ENCODE measurements around the gene MAML2. TPM values are rescaled to one million over a fixed set of nuclear protein-coding genes. Genes with fewer than 3 reads are reported as not detected.

MAML2 gene
- total and polyA plus RNA-seq, 2 of the 13 experiments (the other 11 are each of a cell fraction or from before 2014, with no cell fraction given) = 2.3 to 25.9 TPM

DNA sequence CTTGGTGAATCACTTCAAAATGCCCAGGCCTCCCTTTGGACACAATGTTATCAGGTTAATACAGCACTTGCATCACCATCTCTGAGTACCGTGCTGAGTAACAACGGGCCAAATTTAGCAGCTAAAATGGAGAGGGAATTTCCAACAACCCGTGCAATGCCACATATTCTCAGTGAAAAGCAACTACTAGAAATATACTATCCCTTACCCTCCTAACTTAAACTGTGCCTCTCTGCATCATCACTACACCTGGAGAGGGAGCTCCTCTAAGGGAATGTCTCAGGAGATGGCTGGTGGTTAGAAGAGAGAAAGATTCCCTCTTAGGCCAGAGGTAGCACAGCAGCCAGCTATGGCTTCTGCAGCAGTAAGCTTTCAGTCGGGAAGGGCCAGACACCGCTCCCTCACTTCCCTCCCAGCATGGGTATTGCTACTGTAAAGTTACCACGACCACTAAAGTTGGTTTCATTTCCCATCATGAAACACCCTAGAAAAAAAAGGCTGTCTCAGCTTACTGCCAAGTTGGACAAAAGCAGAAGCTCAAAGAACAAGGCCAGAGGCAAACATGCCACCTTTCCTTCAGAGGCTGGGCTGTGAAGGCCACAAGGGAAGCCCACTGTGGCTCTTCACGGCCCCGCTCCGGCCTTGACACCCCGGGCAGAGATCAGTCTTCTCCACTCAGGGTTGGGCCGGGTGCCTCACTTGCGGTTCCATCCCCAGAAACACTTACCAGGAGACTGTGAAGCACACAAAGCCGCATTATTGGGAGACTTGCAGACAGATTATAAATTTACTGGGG, 3.9 kb downstream of the MAML2 start (continued):
- TF ChIP-seq, protein P1, sequence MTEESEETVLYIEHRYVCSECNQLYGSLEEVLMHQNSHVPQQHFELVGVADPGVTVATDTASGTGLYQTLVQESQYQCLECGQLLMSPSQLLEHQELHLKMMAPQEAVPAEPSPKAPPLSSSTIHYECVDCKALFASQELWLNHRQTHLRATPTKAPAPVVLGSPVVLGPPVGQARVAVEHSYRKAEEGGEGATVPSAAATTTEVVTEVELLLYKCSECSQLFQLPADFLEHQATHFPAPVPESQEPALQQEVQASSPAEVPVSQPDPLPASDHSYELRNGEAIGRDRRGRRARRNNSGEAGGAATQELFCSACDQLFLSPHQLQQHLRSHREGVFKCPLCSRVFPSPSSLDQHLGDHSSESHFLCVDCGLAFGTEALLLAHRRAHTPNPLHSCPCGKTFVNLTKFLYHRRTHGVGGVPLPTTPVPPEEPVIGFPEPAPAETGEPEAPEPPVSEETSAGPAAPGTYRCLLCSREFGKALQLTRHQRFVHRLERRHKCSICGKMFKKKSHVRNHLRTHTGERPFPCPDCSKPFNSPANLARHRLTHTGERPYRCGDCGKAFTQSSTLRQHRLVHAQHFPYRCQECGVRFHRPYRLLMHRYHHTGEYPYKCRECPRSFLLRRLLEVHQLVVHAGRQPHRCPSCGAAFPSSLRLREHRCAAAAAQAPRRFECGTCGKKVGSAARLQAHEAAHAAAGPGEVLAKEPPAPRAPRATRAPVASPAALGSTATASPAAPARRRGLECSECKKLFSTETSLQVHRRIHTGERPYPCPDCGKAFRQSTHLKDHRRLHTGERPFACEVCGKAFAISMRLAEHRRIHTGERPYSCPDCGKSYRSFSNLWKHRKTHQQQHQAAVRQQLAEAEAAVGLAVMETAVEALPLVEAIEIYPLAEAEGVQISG (CRISPR knock-in tag; IDR thresholded peaks at IDR 0.05) = no peak
- no peak for TF ChIP-seq ZNF3 (CRISPR knock-in tag; IDR thresholded peaks at IDR 0.05)
- TF ChIP-seq, protein P2, sequence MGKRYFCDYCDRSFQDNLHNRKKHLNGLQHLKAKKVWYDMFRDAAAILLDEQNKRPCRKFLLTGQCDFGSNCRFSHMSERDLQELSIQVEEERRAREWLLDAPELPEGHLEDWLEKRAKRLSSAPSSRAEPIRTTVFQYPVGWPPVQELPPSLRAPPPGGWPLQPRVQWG (CRISPR knock-in tag; IDR thresholded peaks at IDR 0.05; ENCODE audit: borderline replicate concordance, low read depth) = no peak
- no peak for TF ChIP-seq ZNF34 (CRISPR knock-in tag; IDR thresholded peaks at IDR 0.05; ENCODE audit: borderline replicate concordance)
- TF ChIP-seq KLF15 (CRISPR knock-in tag; IDR thresholded peaks at IDR 0.05; ENCODE audit: borderline replicate concordance) = no peak
- TF ChIP-seq SP140L (CRISPR knock-in tag; IDR thresholded peaks at IDR 0.05; ENCODE audit: borderline replicate concordance) = no peak
- no peak for TF ChIP-seq ZNF260 (CRISPR knock-in tag; IDR thresholded peaks at IDR 0.05; ENCODE audit: borderline replicate concordance, low read depth)
- TF ChIP-seq ZSCAN12 (CRISPR knock-in tag; IDR thresholded peaks at IDR 0.05) = no peak
- no peak for TF ChIP-seq KDM4B (CRISPR knock-in tag; IDR thresholded peaks at IDR 0.05)
- TF ChIP-seq, protein P3, sequence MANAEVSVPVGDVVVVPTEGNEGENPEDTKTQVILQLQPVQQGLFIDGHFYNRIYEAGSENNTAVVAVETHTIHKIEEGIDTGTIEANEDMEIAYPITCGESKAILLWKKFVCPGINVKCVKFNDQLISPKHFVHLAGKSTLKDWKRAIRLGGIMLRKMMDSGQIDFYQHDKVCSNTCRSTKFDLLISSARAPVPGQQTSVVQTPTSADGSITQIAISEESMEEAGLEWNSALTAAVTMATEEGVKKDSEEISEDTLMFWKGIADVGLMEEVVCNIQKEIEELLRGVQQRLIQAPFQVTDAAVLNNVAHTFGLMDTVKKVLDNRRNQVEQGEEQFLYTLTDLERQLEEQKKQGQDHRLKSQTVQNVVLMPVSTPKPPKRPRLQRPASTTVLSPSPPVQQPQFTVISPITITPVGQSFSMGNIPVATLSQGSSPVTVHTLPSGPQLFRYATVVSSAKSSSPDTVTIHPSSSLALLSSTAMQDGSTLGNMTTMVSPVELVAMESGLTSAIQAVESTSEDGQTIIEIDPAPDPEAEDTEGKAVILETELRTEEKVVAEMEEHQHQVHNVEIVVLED (CRISPR knock-in tag; IDR thresholded peaks at IDR 0.05; ENCODE audit: borderline replicate concordance) = no peak
- TF ChIP-seq CCAR2 (optimal IDR thresholded peaks at IDR 0.05; ENCODE audit: low read depth, low read length) = no peak
- TF ChIP-seq MAFG (CRISPR knock-in tag; IDR thresholded peaks at IDR 0.05) = no peak
- no peak for TF ChIP-seq RFXAP (CRISPR knock-in tag; IDR thresholded peaks at IDR 0.05; ENCODE audit: borderline replicate concordance)
- TF ChIP-seq CBX1 (IDR thresholded peaks at IDR 0.05; ENCODE audit: low read depth) = no peak
- TF ChIP-seq ZSCAN30 (CRISPR knock-in tag; IDR thresholded peaks at IDR 0.05) = no peak
- TF ChIP-seq, protein P4, sequence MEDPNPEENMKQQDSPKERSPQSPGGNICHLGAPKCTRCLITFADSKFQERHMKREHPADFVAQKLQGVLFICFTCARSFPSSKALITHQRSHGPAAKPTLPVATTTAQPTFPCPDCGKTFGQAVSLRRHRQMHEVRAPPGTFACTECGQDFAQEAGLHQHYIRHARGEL (CRISPR knock-in tag; IDR thresholded peaks at IDR 0.05) = no peak
- no peak for TF ChIP-seq ZNF674 (CRISPR knock-in tag; IDR thresholded peaks at IDR 0.05; ENCODE audit: low read depth)
- no peak for TF ChIP-seq CBX5 (CRISPR knock-in tag; IDR thresholded peaks at IDR 0.05; ENCODE audit: borderline replicate concordance)
- no peak for TF ChIP-seq RNF2 (conservative IDR thresholded peaks at IDR 0.05; ENCODE audit: low read depth)
- TF ChIP-seq ONECUT2 (CRISPR knock-in tag; IDR thresholded peaks at IDR 0.05) = no peak
- no peak for TF ChIP-seq ZNF652 (CRISPR knock-in tag; IDR thresholded peaks at IDR 0.05; ENCODE audit: borderline replicate concordance, low read depth)
- TF ChIP-seq ZNF550 (CRISPR knock-in tag; IDR thresholded peaks at IDR 0.05; ENCODE audit: borderline replicate concordance) = no peak
- TF ChIP-seq POLR2G (IDR thresholded peaks at IDR 0.05; ENCODE audit: low read depth, low read length) = no peak
- no peak for TF ChIP-seq ZNF747 (CRISPR knock-in tag; IDR thresholded peaks at IDR 0.05; ENCODE audit: borderline replicate concordance)
- TF ChIP-seq, protein P5, sequence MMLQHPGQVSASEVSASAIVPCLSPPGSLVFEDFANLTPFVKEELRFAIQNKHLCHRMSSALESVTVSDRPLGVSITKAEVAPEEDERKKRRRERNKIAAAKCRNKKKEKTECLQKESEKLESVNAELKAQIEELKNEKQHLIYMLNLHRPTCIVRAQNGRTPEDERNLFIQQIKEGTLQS (CRISPR knock-in tag; IDR thresholded peaks at IDR 0.05) = peak; percentile 55; the same call in 1 of the 2 replicates
- TF ChIP-seq IKZF1 (IDR thresholded peaks at IDR 0.05) = no peak
